Neural crest cell (in vitro differentiated cells): ENCODE data around the gene FAM76B. TPM values are rescaled to one million over a fixed set of nuclear protein-coding genes. Genes with fewer than 3 reads are reported as not detected.

Experiments
- DNase-seq: peaks from one replicate; pipeline ENCODE4 v3.0.0; 2021; ENCODE audit warnings: low read depth, mixed read lengths, low spot score
- H3K27ac Mint-ChIP-seq: one replicate; pipeline ENCODE4 v1.8.0; 2021; ENCODE audit warnings: mild to moderate bottlenecking, mixed read lengths; ENCODE audit not compliant: unreplicated experiment
- H3K27me3 Mint-ChIP-seq: 2 replicates; pipeline ENCODE4 v1.8.0; 2021; ENCODE audit warnings: low read depth, mild to moderate bottlenecking, mixed read lengths
- H3K36me3 Mint-ChIP-seq: 2 replicates; pipeline ENCODE4 v1.8.0; 2021; ENCODE audit warnings: low read depth, mild to moderate bottlenecking, mixed read lengths
- H3K4me1 Mint-ChIP-seq: 2 replicates; pipeline ENCODE4 v1.8.0; 2021; ENCODE audit warnings: mixed read lengths
- H3K4me3 Mint-ChIP-seq: one replicate; pipeline ENCODE4 v1.8.0; 2021; ENCODE audit warnings: mild to moderate bottlenecking, mixed read lengths
- H3K9me3 Mint-ChIP-seq: 2 replicates; pipeline ENCODE4 v1.8.0; 2021; ENCODE audit warnings: mixed read lengths
- total RNA-seq: library from RNA; stranded (reverse); gene quantifications from 2 replicates; pipeline ENCODE4 v1.2.1, GENCODE V29; 2021
- TF ChIP-seq, protein P1 (sequence below): fragments of 200-600 bp; sonication (generic); conservative IDR thresholded peaks from 2 replicates; pipeline ENCODE4 v1.5.0; 2021; ENCODE audit warnings: antibody characterized with exemption, mild to moderate bottlenecking

The FAM76B gene
- total RNA-seq, 1 donor from 2014 or later, result 45.3 TPM

DNA sequence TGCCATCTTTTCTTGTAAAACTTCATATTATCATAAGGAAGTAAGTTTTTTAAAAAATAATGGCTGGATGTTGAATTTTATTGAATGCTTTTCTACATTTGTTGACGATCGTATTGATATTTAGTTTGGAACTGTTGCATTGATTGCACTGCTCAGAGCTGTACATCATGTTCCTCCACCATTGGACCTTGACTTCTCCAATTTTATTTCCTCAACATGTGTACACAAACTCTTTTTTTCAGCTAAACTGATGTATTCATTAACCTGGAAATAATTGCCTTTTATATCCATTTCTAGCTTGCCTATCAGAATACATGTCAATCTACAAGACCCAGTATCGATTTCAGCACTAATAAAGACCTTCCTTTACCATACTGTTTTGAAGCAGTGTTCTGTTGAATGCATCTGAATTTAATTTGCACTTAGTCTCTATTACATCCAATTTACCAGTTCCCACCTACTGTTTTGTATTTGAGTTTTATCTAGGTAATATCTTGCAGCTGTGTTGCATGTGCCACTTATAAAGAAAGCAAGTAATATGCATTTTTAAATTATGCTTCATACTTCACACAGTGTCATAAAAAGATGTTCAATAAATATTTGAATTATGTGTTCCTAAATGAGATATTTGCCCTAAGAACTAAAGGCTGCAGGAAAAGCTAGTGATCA, 6.2 kb upstream of the FAM76B start:
- H3K36me3 Mint-ChIP-seq, result peaks cover 8% of the 10 kb centered on the region
- H3K9me3 Mint-ChIP-seq, result no peaks in the 10 kb centered on the region
- peaks cover 37% of the 10 kb centered on the region for H3K4me1 Mint-ChIP-seq
- DNase-seq, result no peak
- no peaks in the 10 kb centered on the region for H3K27me3 Mint-ChIP-seq
- TF ChIP-seq, protein P1, sequence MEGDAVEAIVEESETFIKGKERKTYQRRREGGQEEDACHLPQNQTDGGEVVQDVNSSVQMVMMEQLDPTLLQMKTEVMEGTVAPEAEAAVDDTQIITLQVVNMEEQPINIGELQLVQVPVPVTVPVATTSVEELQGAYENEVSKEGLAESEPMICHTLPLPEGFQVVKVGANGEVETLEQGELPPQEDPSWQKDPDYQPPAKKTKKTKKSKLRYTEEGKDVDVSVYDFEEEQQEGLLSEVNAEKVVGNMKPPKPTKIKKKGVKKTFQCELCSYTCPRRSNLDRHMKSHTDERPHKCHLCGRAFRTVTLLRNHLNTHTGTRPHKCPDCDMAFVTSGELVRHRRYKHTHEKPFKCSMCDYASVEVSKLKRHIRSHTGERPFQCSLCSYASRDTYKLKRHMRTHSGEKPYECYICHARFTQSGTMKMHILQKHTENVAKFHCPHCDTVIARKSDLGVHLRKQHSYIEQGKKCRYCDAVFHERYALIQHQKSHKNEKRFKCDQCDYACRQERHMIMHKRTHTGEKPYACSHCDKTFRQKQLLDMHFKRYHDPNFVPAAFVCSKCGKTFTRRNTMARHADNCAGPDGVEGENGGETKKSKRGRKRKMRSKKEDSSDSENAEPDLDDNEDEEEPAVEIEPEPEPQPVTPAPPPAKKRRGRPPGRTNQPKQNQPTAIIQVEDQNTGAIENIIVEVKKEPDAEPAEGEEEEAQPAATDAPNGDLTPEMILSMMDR, result no peak
- peak overlapping the region; percentile 3 for H3K4me3 Mint-ChIP-seq
- H3K27ac Mint-ChIP-seq, result no peak overlapping the region

DNA sequence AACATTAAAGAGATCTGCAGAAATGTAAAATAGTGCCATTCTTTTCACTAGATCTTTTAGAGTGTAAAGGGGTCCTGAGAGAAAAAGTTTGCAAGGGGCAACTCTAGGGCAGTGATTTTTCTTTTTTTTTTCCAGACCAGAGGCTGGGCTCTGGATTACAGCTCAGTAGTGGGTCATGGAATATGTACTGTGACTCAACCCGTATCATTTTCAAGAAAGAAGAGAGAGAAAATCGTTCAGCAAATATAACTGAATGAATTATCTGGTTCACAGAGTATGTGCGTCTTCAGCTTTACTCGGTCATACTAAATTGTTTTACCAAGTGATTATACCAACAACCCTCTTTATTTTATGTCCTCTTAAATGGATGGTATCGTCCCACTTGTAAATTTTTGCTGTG, 4.5 kb upstream of the FAM76B start:
- Mint-ChIP-seq H3K36me3 (no peaks in the 10 kb centered on the region), H3K4me3 (peak overlapping the region; percentile 39), H3K27ac (no peak overlapping the region)

DNA sequence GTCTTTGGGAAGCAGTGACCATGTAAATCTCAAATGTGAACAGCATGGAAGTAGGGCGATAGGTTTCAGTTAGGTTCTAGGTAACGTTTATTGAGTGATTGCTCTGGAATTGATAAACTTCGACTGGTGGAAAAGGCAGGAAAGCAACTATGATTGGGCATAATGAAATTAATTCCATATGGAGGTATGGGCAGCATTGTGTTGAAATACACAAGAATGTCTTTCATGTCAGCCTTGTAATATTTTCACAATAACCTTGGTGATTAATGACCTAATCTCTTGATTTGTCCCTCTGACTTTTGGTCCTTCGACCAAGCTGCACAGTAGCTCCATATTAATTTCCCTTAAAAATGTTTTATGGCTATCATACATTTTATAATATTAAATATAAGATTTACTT, 3.5 kb upstream of the FAM76B start:
- H3K27ac Mint-ChIP-seq, result no peak overlapping the region
- TF ChIP-seq, protein P1, result no peak
- H3K9me3 Mint-ChIP-seq, result no peaks in the 10 kb centered on the region
- no peaks in the 10 kb centered on the region for H3K36me3 Mint-ChIP-seq
- no peak for DNase-seq
- peaks cover 44% of the 10 kb centered on the region for H3K4me1 Mint-ChIP-seq
- no peaks in the 10 kb centered on the region for H3K27me3 Mint-ChIP-seq
- H3K4me3 Mint-ChIP-seq, result peak overlapping the region; percentile 58

More for the DNA sequence above, 4.5 kb upstream of the FAM76B start:
- TF ChIP-seq, protein P1, result no peak
- Mint-ChIP-seq H3K27me3 (no peaks in the 10 kb centered on the region), H3K4me1 (peaks cover 37% of the 10 kb centered on the region), H3K9me3 (no peaks in the 10 kb centered on the region)
- no peak for DNase-seq

DNA sequence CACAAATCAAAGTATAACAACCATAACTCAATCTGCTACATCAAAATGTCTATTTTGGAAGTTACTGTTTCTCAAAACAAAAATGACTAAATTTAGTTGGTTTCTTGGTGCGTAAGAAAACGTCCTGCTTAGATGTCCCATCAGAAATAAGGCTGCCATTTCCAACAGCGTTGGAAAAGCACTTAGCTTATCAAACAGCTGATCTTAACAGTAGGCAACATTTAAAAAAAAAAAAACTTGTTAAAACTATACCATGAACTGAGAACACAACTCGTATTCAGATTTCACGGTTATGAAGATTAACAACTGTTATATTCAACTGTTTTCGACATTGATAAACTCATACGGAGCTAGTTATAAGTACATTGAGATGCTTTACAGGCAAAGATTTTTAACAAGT, 3.1 kb upstream of the FAM76B start:
- TF ChIP-seq, protein P1, result no peak
- DNase-seq, result no peak
- Mint-ChIP-seq H3K27me3 (no peaks in the 10 kb centered on the region), H3K27ac (no peak overlapping the region), H3K4me1 (peaks cover 48% of the 10 kb centered on the region), H3K36me3 (no peaks in the 10 kb centered on the region), H3K9me3 (no peaks in the 10 kb centered on the region), H3K4me3 (peak overlapping the region; percentile 56)

DNA sequence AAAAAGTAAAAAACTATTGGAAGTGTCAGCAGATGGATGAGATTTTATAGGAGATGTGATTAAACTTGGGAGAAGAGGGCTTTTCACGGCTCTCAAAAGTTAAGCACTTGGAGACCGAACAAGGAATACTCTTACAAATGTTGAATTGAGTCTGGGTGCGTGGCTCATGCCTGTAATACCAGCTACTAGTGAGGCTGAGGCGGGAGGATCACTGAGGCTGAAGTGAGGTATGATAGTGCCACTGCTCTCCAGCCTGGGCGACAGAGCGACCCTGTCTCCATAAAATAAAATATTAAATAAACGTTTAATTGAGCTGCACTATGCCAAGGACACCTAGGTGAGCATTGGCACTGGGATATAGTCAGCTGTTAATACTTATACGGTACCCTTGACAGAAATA, 2.6 kb upstream of the FAM76B start:
- H3K27me3 Mint-ChIP-seq, result no peaks in the 10 kb centered on the region
- no peaks in the 10 kb centered on the region for H3K9me3 Mint-ChIP-seq
- H3K36me3 Mint-ChIP-seq, result no peaks in the 10 kb centered on the region
- TF ChIP-seq, protein P1, result no peak
- DNase-seq, result no peak
- H3K4me1 Mint-ChIP-seq, result peaks cover 48% of the 10 kb centered on the region
- no peak overlapping the region for H3K27ac Mint-ChIP-seq
- H3K4me3 Mint-ChIP-seq, result peak overlapping the region; percentile 99
